Stomach (tissue), 4 donors: ENCODE results near the gene CEMIP.

Source experiments
- EP300 ChIP-seq: sonication (generic); formaldehyde crosslinking; IDR thresholded peaks from one replicate; pipeline ENCODE4 v1.6.1; 2017; ENCODE audit warnings: antibody characterized with exemption
- POLR2AphosphoS5 ChIP-seq, 3 donors: sonication (generic); formaldehyde crosslinking; IDR thresholded peaks; one replicate each; pipeline ENCODE4 v1.6.1; 2016; ENCODE audit warnings: antibody characterized with exemption in 3 of 3
- TF ChIP-seq, protein P1 (sequence below), 7 experiments: fragments of 450-650 bp in 4 of 7; fragments of 200-600 bp in 3 of 7; sonication (generic) in 3 of 7; IDR thresholded peaks; one replicate each; pipeline ENCODE4 v1.5.1; 2016 to 2019; ENCODE audit warnings: antibody characterized with exemption in 7 of 7, control low read depth in 2 of 7, mild to moderate bottlenecking in 1 of 7

DNA sequence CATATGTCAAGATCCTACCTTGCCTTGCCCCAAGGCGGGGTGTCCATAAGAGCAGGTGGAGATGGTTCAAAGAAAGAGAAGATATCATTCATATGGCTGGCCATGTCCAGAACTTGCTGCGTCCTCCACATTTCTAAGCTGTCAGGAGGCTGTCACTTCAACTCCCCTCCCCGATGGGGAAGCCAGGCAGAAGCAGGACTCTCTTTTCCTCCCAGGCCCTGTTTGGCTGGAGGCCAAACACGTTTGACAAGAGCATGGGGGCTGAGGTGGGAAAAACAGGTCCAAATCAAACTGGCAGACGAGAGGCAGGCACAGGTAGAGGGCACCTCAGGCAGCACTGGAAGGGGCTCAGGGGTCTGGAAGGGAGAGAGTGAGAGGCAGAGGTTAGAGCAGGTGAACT, 172.8 kb downstream of the CEMIP start:
- TF ChIP-seq, protein P1, sequence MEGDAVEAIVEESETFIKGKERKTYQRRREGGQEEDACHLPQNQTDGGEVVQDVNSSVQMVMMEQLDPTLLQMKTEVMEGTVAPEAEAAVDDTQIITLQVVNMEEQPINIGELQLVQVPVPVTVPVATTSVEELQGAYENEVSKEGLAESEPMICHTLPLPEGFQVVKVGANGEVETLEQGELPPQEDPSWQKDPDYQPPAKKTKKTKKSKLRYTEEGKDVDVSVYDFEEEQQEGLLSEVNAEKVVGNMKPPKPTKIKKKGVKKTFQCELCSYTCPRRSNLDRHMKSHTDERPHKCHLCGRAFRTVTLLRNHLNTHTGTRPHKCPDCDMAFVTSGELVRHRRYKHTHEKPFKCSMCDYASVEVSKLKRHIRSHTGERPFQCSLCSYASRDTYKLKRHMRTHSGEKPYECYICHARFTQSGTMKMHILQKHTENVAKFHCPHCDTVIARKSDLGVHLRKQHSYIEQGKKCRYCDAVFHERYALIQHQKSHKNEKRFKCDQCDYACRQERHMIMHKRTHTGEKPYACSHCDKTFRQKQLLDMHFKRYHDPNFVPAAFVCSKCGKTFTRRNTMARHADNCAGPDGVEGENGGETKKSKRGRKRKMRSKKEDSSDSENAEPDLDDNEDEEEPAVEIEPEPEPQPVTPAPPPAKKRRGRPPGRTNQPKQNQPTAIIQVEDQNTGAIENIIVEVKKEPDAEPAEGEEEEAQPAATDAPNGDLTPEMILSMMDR (IDR thresholded peaks at IDR 0.05): no peak
- TF ChIP-seq EP300 (no peak), POLR2AphosphoS5 (IDR thresholded peaks at IDR 0.05) (no peak)
